PC-9 (cell line): ENCODE data around the gene LOC101059915.

Experiments used
- EZH2 ChIP-seq: fragments of 200-600 bp; sonication (generic); IDR thresholded peaks from 2 replicates; pipeline ENCODE4 v1.8.0; 2017; ENCODE audit warnings: antibody characterized with exemption, low read depth
- TF ChIP-seq, protein P1 (sequence below): fragments of 200-600 bp; sonication (generic); conservative IDR thresholded peaks from 2 replicates; pipeline ENCODE4 v1.6.1; 2017; ENCODE audit warnings: mixed run types, antibody characterized with exemption, mild to moderate bottlenecking, moderate library complexity

- TF ChIP-seq, protein P1, sequence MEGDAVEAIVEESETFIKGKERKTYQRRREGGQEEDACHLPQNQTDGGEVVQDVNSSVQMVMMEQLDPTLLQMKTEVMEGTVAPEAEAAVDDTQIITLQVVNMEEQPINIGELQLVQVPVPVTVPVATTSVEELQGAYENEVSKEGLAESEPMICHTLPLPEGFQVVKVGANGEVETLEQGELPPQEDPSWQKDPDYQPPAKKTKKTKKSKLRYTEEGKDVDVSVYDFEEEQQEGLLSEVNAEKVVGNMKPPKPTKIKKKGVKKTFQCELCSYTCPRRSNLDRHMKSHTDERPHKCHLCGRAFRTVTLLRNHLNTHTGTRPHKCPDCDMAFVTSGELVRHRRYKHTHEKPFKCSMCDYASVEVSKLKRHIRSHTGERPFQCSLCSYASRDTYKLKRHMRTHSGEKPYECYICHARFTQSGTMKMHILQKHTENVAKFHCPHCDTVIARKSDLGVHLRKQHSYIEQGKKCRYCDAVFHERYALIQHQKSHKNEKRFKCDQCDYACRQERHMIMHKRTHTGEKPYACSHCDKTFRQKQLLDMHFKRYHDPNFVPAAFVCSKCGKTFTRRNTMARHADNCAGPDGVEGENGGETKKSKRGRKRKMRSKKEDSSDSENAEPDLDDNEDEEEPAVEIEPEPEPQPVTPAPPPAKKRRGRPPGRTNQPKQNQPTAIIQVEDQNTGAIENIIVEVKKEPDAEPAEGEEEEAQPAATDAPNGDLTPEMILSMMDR: no peak
- no peak for TF ChIP-seq EZH2
Measured at GRCh38 chrX:71661919-71662318, 5.4 kb upstream of the LOC101059915 start.
